GM19452 (cell line): ENCODE measurements around the gene NTNG2.
"Not testable (repeated sequence)": the region's sequence is repeated elsewhere in the genome, so short reads cannot be mapped to it uniquely, and the experiment has no call there.

Source experiments
- ATAC-seq: cut with Tn5 transposase; IDR thresholded peaks from one replicate; pipeline ENCODE4 v1.9.1; 2021; ENCODE audit not compliant: unreplicated experiment

The NTNG2 gene

GRCh38 chr9:132161743-132162184 lies at the start of gene NTNG2:
TSS of gene NTNG2 (plus strand) at chr9:132162058. CDS start at chr9:132166832, 4,774 bp downstream.
- ATAC-seq = no peak

GRCh38 chr9:132114102-132114707 lies 47.7 kb upstream of the NTNG2 start:
- no peak for ATAC-seq

- ATAC-seq = no peak
Measured at GRCh38 chr9:132116583-132116982, 45.3 kb upstream of the NTNG2 start.

GRCh38 chr9:132117694-132118093 lies 44.2 kb upstream of the NTNG2 start:
- ATAC-seq = no peak

- ATAC-seq = no peak
Measured at GRCh38 chr9:132121021-132121420, 40.8 kb upstream of the NTNG2 start.

GRCh38 chr9:132124800-132125199 lies 37.1 kb upstream of the NTNG2 start:
- ATAC-seq = no peak

GRCh38 chr9:132125361-132125760 lies 36.5 kb upstream of the NTNG2 start:
- ATAC-seq = no peak

- no peak for ATAC-seq
Measured at GRCh38 chr9:132125944-132126679, 35.7 kb upstream of the NTNG2 start.

GRCh38 chr9:132126680-132127236 lies 35.1 kb upstream of the NTNG2 start:
- ATAC-seq = no peak

GRCh38 chr9:132127888-132128534 lies 33.8 kb upstream of the NTNG2 start:
- ATAC-seq = no peak

- no peak for ATAC-seq
Measured at GRCh38 chr9:132129535-132129934, 32.3 kb upstream of the NTNG2 start.

- ATAC-seq = not testable (repeated sequence)
Measured at GRCh38 chr9:132134085-132134484, 27.8 kb upstream of the NTNG2 start.

- ATAC-seq = no peak
Measured at GRCh38 chr9:132135456-132135855, 26.4 kb upstream of the NTNG2 start.

GRCh38 chr9:132136151-132136780 lies 25.6 kb upstream of the NTNG2 start:
- ATAC-seq = no peak

- no peak for ATAC-seq
Measured at GRCh38 chr9:132141344-132141947, 20.4 kb upstream of the NTNG2 start.

- no peak for ATAC-seq
Measured at GRCh38 chr9:132141948-132142594, 19.8 kb upstream of the NTNG2 start.

GRCh38 chr9:132142924-132143323 lies 18.9 kb upstream of the NTNG2 start:
- ATAC-seq = no peak

GRCh38 chr9:132143359-132143758 lies 18.5 kb upstream of the NTNG2 start:
- no peak for ATAC-seq

GRCh38 chr9:132144708-132145365 lies 17.0 kb upstream of the NTNG2 start:
- no peak for ATAC-seq

- ATAC-seq = no peak
Measured at GRCh38 chr9:132146039-132146438, 15.8 kb upstream of the NTNG2 start.
